H1 (cell line): ENCODE results near the gene EVC2.

Source experiments
- ASH2L ChIP-seq: fragments of 200-600, 300-600 bp; sonication (generic); IDR thresholded peaks from one replicate; pipeline ENCODE4 v1.7.1; 2017; ENCODE audit warnings: low read length
- ATF3 ChIP-seq: IDR thresholded peaks from 2 replicates; pipeline ENCODE4 v1.6.1; 2011; ENCODE audit warnings: low read depth, mild to moderate bottlenecking, low read length; ENCODE audit not compliant: insufficient read depth
- CBX8 ChIP-seq: fragments of 300-800, 300-1000 bp; sonication (generic); IDR thresholded peaks from 2 replicates; pipeline ENCODE4 v1.7.1; 2016; ENCODE audit warnings: low read depth, low read length, borderline replicate concordance
- CEBPB ChIP-seq: IDR thresholded peaks from 2 replicates; pipeline ENCODE4 v1.6.1; 2012; ENCODE audit warnings: low read depth, low read length
- CHD1 ChIP-seq: IDR thresholded peaks from 2 replicates; pipeline ENCODE4 v1.6.1; 2012; ENCODE audit warnings: low read depth, low read length, improper control_type of control experiment
- CHD2 ChIP-seq: IDR thresholded peaks from 2 replicates; pipeline ENCODE4 v1.6.1; 2012; ENCODE audit warnings: low read length, improper control_type of control experiment
- EZH2 ChIP-seq: fragments of 200-600 bp; sonication (generic); IDR thresholded peaks from 2 replicates; pipeline ENCODE4 v1.7.1; 2012; ENCODE audit warnings: low read depth, mild to moderate bottlenecking, moderate library complexity, low read length, inconsistent platforms; ENCODE audit not compliant: severe bottlenecking
- FOSL1 ChIP-seq: IDR thresholded peaks from 2 replicates; pipeline ENCODE4 v1.6.1; 2011; ENCODE audit warnings: mild to moderate bottlenecking, low read depth, low read length, moderate library complexity; ENCODE audit not compliant: insufficient read depth
- POLR2A ChIP-seq, 2 experiments: IDR thresholded peaks; 1 replicate in 1 of 2; 2 replicates in 1 of 2; pipeline ENCODE4 v1.6.1; 2011; ENCODE audit warnings: low read depth in 2 of 2, low read length in 2 of 2, mild to moderate bottlenecking in 2 of 2; ENCODE audit errors: control extremely low read depth in 1 of 2
- POLR2AphosphoS5 ChIP-seq: IDR thresholded peaks from 2 replicates; pipeline ENCODE4 v1.6.1; 2011; ENCODE audit warnings: low read depth, low read length
- SIN3A ChIP-seq, 2 experiments: IDR thresholded peaks in 1 of 2; conservative IDR thresholded peaks in 1 of 2; 2 replicates each; pipeline ENCODE4 v1.6.1; 2011 to 2012; ENCODE audit warnings: low read length in 2 of 2, improper control_type of control experiment in 1 of 2, low read depth in 1 of 2, mild to moderate bottlenecking in 1 of 2
- TAF1 ChIP-seq: IDR thresholded peaks from 2 replicates; pipeline ENCODE4 v1.6.1; 2011; ENCODE audit warnings: mild to moderate bottlenecking, low read depth, low read length
- TF ChIP-seq, protein P1 (sequence below), 3 experiments: IDR thresholded peaks; 1 replicate in 2 of 3; 2 replicates in 1 of 3; pipeline versions ENCODE4 v1.5.1 to v1.6.1; 2011; ENCODE audit warnings: low read length in 3 of 3, mild to moderate bottlenecking in 3 of 3, inconsistent platforms in 2 of 3, low read depth in 1 of 3, moderate library complexity in 1 of 3; ENCODE audit not compliant: insufficient read depth in 1 of 3; ENCODE audit errors: control extremely low read depth in 1 of 3
- TF ChIP-seq, protein P2 (sequence below): fragments of 300-600 bp; sonication (generic); IDR thresholded peaks from 2 replicates; pipeline ENCODE4 v1.7.1; 2012; ENCODE audit warnings: low read length, moderate library complexity, mild to moderate bottlenecking, inconsistent platforms; ENCODE audit not compliant: insufficient replicate concordance

DNA sequence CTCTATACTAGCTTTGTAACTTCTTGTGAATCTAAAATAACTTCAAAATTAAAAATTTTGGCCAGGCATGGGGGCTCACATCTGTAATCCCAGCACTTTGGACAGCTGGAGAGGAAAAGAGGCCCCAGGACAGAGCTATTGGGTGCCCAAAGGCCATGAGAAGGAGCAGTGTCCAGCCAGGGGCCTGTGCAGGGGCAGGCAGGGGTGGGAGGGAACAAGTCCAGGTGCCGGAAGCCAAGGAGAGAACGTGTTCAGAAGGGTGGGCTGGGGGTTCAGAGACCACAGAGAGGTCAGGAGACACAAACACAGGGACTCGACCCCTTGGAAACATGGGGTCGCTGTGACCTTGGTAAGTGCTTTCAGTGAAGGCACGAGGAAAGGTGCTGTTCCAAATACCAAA lies 138.9 kb downstream of the EVC2 start:
- TF ChIP-seq CHD1 (no peak), CEBPB (no peak), EZH2 (no peak), TAF1 (no peak), POLR2A (IDR thresholded peaks at IDR 0.05; ENCODE audit: control extremely low read depth in 1 of 2, low read depth in 2 of 2, low read length in 2 of 2) (no peak), CBX8 (no peak), ATF3 (no peak), SIN3A (conservative IDR thresholded peaks at IDR 0.05 in 1 of 2, IDR thresholded peaks at IDR 0.05 in 1 of 2; ENCODE audit: low read depth in 1 of 2, low read length in 2 of 2) (no peak), ASH2L (no peak), POLR2AphosphoS5 (no peak), FOSL1 (no peak), CHD2 (no peak)
- TF ChIP-seq, protein P1, sequence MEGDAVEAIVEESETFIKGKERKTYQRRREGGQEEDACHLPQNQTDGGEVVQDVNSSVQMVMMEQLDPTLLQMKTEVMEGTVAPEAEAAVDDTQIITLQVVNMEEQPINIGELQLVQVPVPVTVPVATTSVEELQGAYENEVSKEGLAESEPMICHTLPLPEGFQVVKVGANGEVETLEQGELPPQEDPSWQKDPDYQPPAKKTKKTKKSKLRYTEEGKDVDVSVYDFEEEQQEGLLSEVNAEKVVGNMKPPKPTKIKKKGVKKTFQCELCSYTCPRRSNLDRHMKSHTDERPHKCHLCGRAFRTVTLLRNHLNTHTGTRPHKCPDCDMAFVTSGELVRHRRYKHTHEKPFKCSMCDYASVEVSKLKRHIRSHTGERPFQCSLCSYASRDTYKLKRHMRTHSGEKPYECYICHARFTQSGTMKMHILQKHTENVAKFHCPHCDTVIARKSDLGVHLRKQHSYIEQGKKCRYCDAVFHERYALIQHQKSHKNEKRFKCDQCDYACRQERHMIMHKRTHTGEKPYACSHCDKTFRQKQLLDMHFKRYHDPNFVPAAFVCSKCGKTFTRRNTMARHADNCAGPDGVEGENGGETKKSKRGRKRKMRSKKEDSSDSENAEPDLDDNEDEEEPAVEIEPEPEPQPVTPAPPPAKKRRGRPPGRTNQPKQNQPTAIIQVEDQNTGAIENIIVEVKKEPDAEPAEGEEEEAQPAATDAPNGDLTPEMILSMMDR (IDR thresholded peaks at IDR 0.05; ENCODE audit: control extremely low read depth in 1 of 3, insufficient read depth in 1 of 3, low read depth in 1 of 3, low read length in 3 of 3): no peak
- TF ChIP-seq, protein P2, sequence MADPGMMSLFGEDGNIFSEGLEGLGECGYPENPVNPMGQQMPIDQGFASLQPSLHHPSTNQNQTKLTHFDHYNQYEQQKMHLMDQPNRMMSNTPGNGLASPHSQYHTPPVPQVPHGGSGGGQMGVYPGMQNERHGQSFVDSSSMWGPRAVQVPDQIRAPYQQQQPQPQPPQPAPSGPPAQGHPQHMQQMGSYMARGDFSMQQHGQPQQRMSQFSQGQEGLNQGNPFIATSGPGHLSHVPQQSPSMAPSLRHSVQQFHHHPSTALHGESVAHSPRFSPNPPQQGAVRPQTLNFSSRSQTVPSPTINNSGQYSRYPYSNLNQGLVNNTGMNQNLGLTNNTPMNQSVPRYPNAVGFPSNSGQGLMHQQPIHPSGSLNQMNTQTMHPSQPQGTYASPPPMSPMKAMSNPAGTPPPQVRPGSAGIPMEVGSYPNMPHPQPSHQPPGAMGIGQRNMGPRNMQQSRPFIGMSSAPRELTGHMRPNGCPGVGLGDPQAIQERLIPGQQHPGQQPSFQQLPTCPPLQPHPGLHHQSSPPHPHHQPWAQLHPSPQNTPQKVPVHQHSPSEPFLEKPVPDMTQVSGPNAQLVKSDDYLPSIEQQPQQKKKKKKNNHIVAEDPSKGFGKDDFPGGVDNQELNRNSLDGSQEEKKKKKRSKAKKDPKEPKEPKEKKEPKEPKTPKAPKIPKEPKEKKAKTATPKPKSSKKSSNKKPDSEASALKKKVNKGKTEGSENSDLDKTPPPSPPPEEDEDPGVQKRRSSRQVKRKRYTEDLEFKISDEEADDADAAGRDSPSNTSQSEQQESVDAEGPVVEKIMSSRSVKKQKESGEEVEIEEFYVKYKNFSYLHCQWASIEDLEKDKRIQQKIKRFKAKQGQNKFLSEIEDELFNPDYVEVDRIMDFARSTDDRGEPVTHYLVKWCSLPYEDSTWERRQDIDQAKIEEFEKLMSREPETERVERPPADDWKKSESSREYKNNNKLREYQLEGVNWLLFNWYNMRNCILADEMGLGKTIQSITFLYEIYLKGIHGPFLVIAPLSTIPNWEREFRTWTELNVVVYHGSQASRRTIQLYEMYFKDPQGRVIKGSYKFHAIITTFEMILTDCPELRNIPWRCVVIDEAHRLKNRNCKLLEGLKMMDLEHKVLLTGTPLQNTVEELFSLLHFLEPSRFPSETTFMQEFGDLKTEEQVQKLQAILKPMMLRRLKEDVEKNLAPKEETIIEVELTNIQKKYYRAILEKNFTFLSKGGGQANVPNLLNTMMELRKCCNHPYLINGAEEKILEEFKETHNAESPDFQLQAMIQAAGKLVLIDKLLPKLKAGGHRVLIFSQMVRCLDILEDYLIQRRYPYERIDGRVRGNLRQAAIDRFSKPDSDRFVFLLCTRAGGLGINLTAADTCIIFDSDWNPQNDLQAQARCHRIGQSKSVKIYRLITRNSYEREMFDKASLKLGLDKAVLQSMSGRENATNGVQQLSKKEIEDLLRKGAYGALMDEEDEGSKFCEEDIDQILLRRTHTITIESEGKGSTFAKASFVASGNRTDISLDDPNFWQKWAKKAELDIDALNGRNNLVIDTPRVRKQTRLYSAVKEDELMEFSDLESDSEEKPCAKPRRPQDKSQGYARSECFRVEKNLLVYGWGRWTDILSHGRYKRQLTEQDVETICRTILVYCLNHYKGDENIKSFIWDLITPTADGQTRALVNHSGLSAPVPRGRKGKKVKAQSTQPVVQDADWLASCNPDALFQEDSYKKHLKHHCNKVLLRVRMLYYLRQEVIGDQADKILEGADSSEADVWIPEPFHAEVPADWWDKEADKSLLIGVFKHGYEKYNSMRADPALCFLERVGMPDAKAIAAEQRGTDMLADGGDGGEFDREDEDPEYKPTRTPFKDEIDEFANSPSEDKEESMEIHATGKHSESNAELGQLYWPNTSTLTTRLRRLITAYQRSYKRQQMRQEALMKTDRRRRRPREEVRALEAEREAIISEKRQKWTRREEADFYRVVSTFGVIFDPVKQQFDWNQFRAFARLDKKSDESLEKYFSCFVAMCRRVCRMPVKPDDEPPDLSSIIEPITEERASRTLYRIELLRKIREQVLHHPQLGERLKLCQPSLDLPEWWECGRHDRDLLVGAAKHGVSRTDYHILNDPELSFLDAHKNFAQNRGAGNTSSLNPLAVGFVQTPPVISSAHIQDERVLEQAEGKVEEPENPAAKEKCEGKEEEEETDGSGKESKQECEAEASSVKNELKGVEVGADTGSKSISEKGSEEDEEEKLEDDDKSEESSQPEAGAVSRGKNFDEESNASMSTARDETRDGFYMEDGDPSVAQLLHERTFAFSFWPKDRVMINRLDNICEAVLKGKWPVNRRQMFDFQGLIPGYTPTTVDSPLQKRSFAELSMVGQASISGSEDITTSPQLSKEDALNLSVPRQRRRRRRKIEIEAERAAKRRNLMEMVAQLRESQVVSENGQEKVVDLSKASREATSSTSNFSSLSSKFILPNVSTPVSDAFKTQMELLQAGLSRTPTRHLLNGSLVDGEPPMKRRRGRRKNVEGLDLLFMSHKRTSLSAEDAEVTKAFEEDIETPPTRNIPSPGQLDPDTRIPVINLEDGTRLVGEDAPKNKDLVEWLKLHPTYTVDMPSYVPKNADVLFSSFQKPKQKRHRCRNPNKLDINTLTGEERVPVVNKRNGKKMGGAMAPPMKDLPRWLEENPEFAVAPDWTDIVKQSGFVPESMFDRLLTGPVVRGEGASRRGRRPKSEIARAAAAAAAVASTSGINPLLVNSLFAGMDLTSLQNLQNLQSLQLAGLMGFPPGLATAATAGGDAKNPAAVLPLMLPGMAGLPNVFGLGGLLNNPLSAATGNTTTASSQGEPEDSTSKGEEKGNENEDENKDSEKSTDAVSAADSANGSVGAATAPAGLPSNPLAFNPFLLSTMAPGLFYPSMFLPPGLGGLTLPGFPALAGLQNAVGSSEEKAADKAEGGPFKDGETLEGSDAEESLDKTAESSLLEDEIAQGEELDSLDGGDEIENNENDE: no peak
